ENCODE data around the gene FYB1.

- TF ChIP-seq POLR2A (IDR thresholded peaks at IDR 0.05) (no peak), CTCF (IDR thresholded peaks at IDR 0.05) (no peak)
These were observed 9.4 kb downstream of the FYB1 start for GRCh38 chr5:39209924-39210323.

Measured in lower leg skin (tissue), 3 donors.